ENCODE results near the gene CNTN1.

Gene CNTN1

GRCh38 chr12:40768125-40768864, 76.1 kb downstream of the CNTN1 start:
- no peak for DNase-seq (ENCODE audit: low read depth in 1 of 2, low spot score in 1 of 2)

- no peak for DNase-seq (ENCODE audit: low read depth in 1 of 2, low spot score in 1 of 2)
Measured at GRCh38 chr12:40769846-40770245, 77.6 kb downstream of the CNTN1 start.

- DNase-seq (ENCODE audit: low read depth in 1 of 2, low spot score in 1 of 2) = no peak
Measured at GRCh38 chr12:40770781-40771180, 78.5 kb downstream of the CNTN1 start.

GRCh38 chr12:40775661-40776060, 83.4 kb downstream of the CNTN1 start:
- DNase-seq (ENCODE audit: low read depth in 1 of 2, low spot score in 1 of 2) = no peak

GRCh38 chr12:40784102-40784501, 91.9 kb downstream of the CNTN1 start:
- DNase-seq (ENCODE audit: low read depth in 1 of 2, low spot score in 1 of 2) = no peak

GRCh38 chr12:40788276-40788675, 96.0 kb downstream of the CNTN1 start:
- DNase-seq (ENCODE audit: low read depth in 1 of 2, low spot score in 1 of 2) = no peak

GRCh38 chr12:40792792-40793386, 100.7 kb downstream of the CNTN1 start:
- DNase-seq (ENCODE audit: low read depth in 1 of 2, low spot score in 1 of 2) = no peak

- no peak for DNase-seq (ENCODE audit: low read depth in 1 of 2, low spot score in 1 of 2)
Measured at GRCh38 chr12:40793471-40793870, 101.2 kb downstream of the CNTN1 start.

- no peak for DNase-seq (ENCODE audit: low read depth in 1 of 2, low spot score in 1 of 2)
Measured at GRCh38 chr12:40794087-40794486, 101.8 kb downstream of the CNTN1 start.

GRCh38 chr12:40801082-40801481, 108.8 kb downstream of the CNTN1 start:
- DNase-seq (ENCODE audit: low read depth in 1 of 2, low spot score in 1 of 2) = no peak

GRCh38 chr12:40801861-40802260, 109.6 kb downstream of the CNTN1 start:
- DNase-seq (ENCODE audit: low read depth in 1 of 2, low spot score in 1 of 2) = no peak

GRCh38 chr12:40802656-40803055, 110.4 kb downstream of the CNTN1 start:
- no peak for DNase-seq (ENCODE audit: low read depth in 1 of 2, low spot score in 1 of 2)

- DNase-seq (ENCODE audit: low read depth in 1 of 2, low spot score in 1 of 2) = no peak
Measured at GRCh38 chr12:40819436-40820108, 127.3 kb downstream of the CNTN1 start.

- no peak for DNase-seq (ENCODE audit: low read depth in 1 of 2, low spot score in 1 of 2)
Measured at GRCh38 chr12:40820794-40821484, 128.7 kb downstream of the CNTN1 start.

- no peak for DNase-seq (ENCODE audit: low read depth in 1 of 2, low spot score in 1 of 2)
Measured at GRCh38 chr12:40825156-40825555, 132.9 kb downstream of the CNTN1 start.

- DNase-seq (ENCODE audit: low read depth in 1 of 2, low spot score in 1 of 2) = no peak
Measured at GRCh38 chr12:40827683-40828592, 135.7 kb downstream of the CNTN1 start.

GRCh38 chr12:40828593-40828990, 136.4 kb downstream of the CNTN1 start:
- no peak for DNase-seq (ENCODE audit: low read depth in 1 of 2, low spot score in 1 of 2)

GRCh38 chr12:40829738-40830144, 137.5 kb downstream of the CNTN1 start:
- DNase-seq (ENCODE audit: low read depth in 1 of 2, low spot score in 1 of 2) = no peak

GRCh38 chr12:40831916-40832315, 139.7 kb downstream of the CNTN1 start:
- DNase-seq (ENCODE audit: low read depth in 1 of 2, low spot score in 1 of 2) = no peak

- no peak for DNase-seq (ENCODE audit: low read depth in 1 of 2, low spot score in 1 of 2)
Measured at GRCh38 chr12:40832668-40833067, 140.4 kb downstream of the CNTN1 start.

GRCh38 chr12:40833818-40834217, 141.6 kb downstream of the CNTN1 start:
- no peak for DNase-seq (ENCODE audit: low read depth in 1 of 2, low spot score in 1 of 2)

Data from stimulated activated CD4-positive, alpha-beta T cell treated with anti-CD3 and anti-CD28 coated beads, Interleukin-15, amount 100 ng/mL, for 1 hour (primary cell).